GM21367 (cell line): ENCODE results near the gene PLEKHJ1.

Experiments used
- ATAC-seq: cut with Tn5 transposase; IDR thresholded peaks from one replicate; pipeline ENCODE4 v1.9.1; 2021; ENCODE audit not compliant: unreplicated experiment

Gene PLEKHJ1

DNA sequence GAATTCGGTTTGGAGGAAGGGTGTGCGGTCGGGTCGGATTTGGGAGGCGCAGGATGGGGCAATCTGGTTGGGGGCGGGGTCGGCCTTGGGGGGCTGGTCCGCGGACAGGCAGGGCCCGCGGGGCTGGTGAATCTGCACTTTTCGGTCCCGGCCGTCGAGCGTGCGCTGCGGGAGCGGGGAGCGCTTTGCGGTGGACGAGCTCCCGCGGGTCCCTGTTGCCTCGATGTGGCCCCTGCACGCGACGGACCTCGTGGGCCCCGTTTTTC, 34.0 kb upstream of the PLEKHJ1 start:
- ATAC-seq: no peak

DNA sequence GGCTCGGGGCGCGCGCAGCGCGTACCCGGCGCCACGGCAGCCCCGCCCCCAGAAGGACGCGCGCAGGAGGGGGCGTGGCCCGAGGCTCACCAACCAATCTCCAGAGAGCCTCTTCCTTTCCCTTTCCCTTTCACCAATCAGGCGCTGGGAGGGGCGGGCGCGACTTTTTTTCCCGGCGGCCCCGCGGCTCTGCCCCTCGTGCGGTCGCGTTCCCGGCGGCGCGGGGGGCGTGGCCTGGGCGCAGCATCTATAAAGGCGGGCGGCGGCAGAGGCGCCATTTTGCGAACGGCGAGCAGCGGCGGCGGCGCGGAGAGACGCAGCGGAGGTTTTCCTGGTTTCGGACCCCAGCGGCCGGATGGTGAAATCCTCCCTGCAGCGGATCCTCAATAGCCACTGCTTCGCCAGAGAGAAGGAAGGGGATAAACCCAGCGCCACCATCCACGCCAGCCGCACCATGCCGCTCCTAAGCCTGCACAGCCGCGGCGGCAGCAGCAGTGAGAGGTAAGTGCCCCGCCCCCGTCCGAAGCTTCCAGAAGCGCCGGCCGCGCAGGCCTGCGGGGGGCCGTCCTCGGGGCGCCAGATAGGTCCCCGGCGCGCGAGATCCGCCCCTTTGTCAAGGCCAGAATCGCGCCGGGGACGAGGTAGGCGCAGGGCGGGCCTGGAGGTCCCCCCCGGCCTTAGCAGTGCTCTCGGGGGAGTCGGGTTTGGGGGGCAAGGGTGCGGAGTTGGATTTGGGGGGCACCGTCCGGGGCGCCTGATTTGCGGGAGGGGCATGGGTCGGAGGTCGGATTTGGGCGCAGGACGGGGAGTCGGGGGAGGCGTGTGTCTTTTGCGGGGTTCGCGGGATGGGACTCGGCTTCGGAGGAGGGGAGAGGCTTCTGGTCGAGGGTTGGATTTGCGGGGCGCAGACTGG, 33.4 kb upstream of the PLEKHJ1 start:
- peak; percentile 40 for ATAC-seq

DNA sequence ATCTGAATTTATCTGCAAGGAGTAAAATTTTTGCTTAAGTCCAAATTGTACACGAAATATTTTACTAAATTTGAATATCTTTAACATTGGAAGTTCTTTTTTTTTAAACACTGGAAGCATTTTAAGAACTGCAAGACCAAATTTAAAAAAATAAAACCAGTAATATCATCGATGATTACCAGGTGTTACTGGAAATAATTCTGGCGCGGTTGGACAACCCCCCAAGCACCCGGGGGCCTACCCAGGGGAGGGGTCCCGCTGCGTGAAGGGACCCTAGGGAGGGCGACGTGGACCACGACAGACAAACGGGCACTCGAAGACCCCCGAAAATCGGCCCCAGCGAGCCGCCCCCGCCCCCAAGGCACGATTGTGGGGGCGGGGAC, 32.7 kb upstream of the PLEKHJ1 start:
- no peak for ATAC-seq

DNA sequence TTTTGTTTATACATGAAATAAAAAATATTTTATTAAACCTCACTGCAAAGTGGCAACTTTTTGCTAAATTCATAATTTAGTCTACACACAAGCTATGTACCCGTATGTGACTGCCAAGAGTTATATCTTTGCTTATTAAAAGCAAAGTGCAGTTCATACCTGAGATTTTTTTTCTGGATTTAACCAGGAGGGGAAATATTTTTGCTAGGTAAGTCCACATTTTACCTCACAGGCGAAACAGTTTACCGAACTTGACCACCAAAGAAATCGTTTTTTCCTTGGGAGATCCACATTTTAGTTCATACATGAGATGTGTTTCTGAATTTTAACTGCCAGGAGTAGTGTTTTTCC, 32.3 kb upstream of the PLEKHJ1 start:
- ATAC-seq: no peak

DNA sequence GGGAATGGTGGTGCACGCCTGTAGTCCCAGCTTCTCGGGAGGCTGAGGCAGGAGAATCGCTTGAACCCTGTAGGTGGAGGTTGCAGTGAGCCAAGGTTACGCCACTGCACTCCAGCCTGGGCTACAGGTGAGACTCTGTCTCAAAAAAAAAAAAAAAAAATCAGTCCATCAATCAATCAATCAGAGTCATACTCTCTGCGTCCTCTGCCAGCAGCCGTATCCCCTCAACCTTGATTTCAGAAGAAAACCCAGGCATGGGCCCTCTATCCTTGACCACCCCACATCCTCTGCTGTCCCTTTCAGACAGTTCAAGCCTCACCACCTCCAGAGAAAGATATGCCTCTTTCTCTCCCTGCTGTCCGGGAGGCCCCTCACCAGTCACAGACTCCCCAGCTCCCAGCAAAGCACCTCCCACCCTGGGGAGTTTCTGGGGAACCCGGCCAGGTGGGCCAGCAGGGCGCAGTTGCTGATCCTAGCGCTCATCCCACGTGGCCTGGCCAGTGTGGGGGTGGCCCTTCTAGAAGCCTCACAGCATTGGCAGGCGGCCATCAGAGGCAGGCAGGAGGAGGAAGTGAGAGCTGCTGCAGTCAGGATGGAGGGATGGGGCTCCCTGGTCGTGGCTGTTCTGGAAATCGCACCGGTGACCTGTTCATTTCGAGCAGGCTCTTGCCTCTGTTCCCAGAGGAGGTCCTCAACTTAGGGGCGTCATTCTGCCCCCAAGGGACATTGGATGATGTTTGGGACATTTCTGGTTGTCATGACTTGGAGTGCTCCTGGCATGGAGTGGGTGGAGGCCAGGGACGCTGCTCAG, 30.3 kb upstream of the PLEKHJ1 start:
- peak; percentile 32 for ATAC-seq

DNA sequence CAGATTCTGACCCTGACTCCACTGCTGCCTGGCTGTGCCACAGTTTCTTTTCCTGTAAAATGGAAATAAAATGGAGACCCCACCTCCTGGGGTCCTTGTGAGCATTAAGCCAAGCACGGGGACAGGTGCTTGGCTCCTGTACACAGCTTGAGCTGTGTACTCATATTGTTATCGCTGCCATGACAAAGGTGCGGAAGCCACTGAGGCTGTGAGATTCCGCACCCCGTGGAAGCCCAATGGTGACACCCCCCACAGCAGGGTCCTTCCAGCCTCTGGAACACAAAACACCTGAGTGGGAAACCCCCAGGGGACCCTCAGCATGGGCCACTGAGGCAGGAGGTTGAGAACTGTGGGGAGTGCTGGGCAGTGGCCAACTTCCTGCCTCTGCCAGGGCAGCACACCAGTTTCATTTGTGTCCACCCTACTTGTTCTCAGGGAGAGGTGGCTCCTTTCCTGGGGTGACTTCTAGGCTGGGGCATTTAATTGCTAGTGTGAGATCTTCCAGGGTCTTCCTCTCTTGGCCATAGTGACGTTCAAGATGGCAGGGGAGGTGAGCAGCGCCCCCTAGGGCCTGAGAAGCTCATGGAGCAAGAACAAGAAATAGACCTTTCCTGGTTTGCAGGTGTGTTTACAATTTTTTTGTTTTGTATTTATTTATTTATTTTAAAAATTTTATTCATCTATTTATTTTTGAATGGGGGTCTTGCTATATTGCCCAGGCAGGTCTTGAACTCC, 25.5 kb upstream of the PLEKHJ1 start:
- ATAC-seq: no peak

DNA sequence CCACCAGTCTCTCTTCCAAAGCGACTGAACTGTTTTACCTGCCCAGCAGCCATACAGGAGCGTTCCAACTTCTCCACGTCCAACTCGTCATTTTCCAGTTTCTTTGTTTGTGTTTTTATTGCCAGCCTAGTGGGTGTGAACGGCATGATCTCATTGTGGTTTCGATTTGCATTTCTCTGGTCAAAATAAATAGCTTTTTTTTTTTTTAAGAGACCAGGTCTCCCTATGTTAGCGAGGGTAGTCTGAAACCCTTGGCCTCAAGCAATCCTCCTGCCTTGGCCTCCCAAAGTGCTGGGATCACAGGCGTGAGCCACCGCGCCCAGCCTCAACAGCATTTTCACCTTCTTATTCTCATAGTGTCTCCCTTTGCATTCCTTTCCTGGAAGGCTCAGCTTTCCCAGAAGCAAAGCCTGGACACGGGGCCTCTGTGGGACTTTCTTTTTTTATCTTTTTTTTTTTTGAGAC, 24.2 kb upstream of the PLEKHJ1 start:
- no peak for ATAC-seq

DNA sequence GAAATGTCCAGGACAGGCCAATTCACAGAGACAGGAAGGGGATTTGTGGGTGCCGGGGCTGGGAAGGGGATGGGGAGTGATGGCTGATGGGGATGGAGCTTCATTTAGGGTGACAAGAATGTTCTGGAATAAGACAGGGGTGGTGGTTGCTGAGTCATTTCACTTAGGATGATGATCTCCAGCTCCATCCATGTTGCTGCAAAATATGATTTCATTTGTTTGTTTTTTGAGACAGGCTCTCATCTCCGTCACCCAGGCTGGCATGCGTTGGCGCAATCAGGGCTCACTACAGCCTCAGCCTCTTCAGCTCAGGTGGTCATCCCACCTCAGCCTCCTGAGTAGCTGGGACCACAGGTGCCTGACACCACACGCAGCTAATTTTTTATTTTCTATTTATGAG, 23.2 kb upstream of the PLEKHJ1 start:
- ATAC-seq: no peak

DNA sequence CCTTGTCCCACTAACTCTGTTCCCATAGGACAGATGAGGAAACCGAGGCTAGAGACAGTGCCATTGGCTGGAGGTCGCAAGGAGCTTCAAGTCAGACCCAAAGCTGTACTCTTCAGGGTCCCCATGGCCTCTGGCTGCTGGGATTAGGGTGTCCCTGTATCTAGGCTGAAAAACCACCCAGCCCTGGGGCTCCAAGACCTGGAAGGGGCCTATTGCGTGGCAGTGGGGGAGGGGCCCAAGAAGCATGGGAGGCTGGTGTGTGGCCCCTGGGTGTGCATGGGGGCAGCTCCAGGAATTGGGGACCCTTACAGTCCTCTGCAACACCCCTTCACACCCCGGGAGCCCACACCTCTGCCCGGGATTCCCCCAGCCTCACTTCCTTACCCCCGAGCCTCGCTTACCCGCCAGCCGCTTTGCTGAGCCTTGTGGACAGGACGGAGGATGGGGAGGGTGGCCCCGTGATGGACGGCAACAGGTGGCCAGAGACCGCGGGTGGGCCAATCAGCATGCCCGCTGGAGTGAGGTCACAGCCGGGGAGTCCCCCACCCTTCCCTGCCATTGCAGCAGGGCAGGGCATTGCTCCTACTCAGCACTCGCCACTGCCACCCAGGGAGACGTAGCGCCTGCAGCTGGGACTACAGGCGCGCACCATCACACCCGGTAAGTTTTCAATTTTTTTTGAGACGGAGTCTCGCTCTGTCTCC, 20.0 kb upstream of the PLEKHJ1 start, which contains the start of gene JSRP1:
TSS of gene JSRP1 (minus strand) at position 436 of the 704 bp plus-strand sequence. CDS start 1,103 bp downstream, outside the sequence.
- no peak for ATAC-seq

DNA sequence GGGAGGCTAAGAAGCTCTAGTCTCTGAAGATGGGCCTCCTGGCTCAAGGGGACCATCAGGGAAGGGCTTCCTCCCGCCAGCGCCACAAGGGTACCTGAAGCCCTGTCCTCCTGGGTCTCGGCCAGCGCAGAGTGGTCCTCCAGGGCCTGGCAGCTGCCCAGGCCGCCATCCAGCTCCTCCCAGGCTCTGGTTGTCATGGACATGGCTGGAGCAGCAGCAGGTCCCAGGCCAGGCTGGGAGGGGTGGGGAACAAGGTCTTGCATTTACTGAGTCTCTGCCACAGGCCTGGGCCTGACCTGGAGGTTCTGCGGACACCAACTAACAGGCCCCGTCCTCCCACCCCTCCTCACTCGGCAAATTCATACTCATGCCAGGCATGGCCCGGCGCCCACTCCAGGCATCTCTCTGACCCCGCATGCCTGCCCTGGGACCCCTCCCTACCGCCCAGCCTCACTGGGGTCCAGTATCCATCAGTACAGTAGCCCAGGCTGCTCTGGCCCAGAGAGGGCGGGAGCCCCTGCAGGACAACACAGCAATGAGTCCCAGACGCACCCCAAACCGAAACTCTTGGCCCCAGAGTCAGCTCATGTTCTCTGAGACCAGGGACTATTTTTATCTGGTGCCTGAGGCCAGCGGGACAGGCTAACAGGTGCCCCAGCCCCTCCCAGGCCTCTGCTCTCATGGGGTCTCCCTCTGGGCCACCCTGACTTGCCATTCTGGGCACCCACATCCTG, 19.1 kb upstream of the PLEKHJ1 start:
- no peak for ATAC-seq

DNA sequence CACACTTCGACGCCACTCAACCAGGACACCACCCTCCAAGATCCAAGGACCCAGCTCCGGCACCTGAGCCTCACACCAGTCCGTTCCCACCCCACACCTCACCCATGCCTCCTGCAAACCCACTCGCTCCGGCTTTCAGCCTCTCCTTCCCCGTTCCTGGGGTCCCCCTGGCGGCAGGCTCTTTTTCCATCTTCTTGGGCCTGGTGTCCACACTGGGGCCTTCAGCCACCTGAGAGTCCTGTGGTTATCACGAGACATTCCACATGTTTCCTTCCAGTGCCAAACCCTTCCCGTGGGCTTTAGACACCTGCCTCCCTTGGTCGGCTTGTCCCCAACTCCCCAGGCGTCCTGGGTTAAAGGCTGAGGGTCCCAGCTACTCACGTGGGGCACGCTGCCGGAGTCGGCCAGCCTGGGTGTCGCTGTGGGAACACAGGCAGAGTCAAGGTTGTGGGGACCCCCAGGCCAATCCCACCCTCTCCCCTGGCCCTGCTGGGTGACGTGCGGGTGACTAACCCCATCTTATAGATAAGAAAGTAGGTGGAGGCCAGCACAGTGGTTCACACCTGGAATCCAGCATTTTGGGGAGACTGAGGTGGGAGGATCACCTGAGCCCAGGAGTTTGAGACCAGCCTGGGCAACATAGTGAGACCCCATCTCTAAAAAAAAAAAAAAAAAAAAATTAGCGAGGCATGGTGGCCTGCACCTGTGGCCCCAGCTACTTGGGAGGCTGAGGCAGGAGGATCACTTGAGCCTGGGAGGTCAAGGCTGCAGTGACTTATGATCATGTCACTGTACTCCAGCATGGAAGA, 18.1 kb upstream of the PLEKHJ1 start:
- ATAC-seq: no peak

DNA sequence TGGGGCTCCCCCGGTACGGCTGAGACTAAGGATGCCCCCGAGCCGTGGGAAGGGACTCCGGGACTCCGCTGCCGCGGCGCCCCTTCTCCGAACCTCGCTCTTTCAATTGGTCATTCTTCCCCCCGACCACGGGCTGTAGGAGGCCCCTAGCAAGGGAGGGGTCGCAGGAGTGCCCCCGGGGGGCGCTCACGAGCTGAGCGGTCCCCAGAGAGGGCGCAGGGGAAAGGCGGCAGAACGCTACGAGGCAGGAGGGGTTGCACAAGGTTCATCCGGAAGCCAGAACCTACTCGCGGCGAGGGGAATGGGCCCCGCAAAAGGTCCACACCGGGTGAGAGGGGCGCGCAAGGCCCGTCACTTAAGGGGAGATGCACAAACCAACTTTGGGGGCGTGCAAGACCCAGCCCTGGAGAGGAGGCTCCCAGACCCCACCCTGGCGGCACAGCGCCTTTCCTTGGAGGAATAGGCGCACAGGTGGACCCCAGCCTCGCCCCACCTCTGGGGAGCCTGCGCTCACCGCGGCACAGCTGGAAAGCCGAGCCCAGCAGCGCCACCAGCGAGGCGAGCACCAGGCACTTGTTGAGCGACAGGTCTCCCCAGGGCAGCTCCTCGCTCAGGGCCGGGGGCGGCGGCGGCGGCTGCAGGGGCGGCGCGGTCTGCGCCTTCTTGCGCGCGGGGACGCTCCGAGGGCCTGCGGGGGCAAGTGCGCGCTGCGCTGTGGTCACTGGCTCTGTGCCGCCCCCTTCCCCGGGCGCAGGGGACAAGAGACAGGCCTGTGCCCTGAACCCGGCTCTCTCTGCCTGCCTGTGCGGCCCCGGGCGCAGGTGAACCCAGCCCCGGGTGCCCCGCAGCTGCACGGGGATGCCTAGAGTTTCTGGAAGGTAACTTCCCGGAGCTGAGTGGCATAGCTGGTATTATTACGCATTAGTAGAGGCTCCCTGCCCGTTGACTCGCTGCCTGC, 17.3 kb upstream of the PLEKHJ1 start:
- ATAC-seq: no peak

DNA sequence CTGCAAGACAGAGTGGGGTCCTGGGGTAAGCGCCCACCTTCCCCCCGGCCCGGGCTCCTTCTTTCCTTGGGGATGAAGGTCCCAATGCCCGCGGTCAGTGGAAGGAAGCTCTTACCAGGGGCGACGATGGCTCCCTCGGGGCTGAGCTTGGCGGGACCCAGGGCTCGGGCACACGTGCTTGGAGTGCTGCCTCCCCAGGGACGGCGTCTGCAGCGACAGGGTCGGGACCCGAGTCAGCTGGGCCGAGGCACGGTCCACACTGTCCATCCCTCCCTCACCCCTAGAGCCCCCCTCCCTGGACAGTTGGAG, 16.6 kb upstream of the PLEKHJ1 start:
- no peak for ATAC-seq

DNA sequence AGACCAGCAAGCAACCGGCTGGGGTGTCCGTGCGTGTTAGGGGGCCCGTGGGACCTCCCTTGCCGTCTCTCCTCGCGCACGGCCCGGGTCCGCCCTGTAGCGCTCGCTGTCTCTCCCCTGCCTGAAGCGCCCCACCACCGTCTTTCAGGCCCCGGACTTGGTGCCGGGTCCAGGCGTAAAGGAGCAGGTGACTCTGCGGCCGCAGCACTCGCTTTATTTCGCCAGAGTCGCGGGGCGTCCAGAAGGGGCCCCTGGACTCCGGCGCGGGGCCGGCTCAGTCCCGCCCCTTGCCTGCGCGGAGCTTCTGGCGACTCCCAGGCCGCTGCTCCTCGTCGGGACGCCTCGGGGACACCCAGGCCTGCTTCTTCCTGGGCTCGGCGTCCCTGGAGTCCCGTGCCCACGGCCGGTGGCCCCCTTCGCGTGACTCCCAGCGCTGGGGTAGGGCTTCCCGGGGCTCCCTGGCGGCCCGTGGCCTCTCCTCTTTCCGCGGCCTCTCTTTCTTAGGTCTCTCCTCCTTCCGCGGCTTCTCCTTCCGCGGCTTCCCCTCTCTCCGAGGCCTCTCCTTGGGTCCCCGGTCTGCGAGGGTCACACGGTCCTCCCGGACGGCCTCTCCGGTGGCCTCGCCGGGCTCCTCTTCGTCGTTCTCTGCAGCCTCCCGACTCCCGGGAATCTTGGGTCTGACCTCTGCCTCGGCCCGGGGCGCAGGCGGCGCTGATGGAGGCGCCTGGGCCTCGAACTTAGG, 16.1 kb upstream of the PLEKHJ1 start:
- ATAC-seq: no peak

DNA sequence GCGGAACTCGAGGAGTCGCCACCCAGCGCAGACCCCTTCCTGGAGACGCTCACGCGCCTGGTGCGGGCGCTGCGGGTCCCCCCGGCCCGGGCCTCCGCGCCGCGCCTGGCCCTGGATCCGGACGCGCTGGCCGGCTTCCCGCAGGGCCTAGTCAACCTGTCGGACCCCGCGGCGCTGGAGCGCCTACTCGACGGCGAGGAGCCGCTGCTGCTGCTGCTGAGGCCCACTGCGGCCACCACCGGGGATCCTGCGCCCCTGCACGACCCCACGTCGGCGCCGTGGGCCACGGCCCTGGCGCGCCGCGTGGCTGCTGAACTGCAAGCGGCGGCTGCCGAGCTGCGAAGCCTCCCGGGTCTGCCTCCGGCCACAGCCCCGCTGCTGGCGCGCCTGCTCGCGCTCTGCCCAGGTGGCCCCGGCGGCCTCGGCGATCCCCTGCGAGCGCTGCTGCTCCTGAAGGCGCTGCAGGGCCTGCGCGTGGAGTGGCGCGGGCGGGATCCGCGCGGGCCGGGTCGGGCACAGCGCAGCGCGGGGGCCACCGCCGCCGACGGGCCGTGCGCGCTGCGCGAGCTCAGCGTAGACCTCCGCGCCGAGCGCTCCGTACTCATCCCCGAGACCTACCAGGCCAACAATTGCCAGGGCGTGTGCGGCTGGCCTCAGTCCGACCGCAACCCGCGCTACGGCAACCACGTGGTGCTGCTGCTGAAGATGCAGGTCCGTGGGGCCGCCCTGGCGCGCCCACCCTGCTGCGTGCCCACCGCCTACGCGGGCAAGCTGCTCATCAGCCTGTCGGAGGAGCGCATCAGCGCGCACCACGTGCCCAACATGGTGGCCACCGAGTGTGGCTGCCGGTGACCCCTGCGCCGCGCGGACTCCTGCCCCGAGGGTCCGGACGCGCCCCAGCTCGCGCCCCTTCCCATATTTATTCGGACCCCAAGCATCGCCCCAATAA, 15.3 kb upstream of the PLEKHJ1 start:
- ATAC-seq: no peak

DNA sequence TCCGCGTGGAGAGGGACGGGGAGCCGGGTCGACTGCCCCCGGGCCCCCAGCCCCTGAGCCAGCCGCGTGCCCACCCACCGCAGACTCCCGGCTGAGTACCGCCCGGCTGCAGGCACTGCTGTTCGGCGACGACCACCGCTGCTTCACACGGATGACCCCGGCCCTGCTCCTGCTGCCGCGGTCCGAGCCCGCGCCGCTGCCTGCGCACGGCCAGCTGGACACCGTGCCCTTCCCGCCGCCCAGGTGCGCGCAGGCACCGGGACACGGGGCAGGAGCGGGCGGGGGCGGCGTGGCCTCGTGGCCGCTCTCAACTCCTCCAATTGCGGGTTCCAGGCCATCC, 14.6 kb upstream of the PLEKHJ1 start:
- no peak for ATAC-seq
